ENCODE data around the gene ITGBL1. TPM values are rescaled to one million over a fixed set of nuclear protein-coding genes. Genes with fewer than 3 reads are reported as not detected.

Gene ITGBL1
- total and polyA plus RNA-seq, 5 donors from 2014 or later, result not detected

DNA sequence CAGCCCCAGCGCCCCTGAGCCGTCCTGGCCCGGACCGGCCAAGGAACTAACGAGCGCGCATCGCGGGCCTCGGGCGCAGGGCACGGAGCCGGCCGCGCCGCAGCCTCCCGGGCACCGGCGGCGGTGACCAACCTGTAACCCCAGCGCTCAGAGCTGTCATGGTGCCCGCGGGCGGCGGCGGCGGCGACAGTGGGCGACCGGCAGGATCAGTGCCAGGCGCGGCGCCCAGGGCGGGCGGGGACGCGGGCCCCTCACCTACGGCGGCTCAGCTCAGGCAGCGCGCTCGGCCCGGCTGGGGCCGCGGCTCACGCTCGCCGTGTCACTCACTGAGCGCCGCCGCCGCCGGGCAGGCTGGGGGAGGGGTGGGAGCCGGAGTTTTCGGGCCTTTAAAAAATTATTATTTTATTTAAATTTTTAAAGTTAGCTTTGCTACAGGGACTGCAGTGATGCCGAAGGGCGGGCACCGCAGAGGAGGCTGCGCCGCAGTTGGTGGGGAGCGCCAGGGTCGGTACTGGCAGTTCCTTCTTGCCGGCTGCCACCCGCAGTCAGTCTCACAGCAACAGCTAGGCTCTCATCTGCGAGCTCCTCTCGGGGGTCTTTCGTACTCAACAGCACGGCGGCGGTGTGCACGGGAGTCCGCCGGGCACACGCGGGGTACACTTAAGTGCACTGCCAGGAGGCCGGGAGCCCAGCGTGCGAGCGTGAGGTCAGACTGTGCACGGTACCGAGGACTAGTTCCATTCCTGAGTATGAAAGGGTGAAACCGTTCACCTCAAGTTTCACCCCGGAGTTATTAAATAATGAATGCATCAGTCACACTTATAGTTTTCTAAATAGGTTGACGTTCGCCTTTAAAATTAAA, 36.1 kb upstream of the ITGBL1 start, which contains the start of gene NALCN:
NALCN (minus strand) TSS at position 328 of the 862 bp plus-strand sequence. CDS start 17,382 bp downstream, outside the sequence.
- ATAC-seq (ENCODE audit: low read depth in 2 of 2) (no peak), DNase-seq (no peak)
- Mint-ChIP-seq H3K27ac (no peak within 1 kb of the TSS), H3K4me1 (peaks cover 0 to 3% (median 0%) of the 10 kb centered on the region in 4 donors), H3K9me3 (peaks cover 0 to 3% (median 0%) of the 10 kb centered on the region in 7 donors), H3K4me3 (peak within 1 kb of the TSS in 2 of 4 donors; percentile 2 to 36), H3K36me3 (no peaks in the 10 kb centered on the region), H3K27me3 (peaks cover 37% of the 10 kb centered on the region)
- H3K4me3 ChIP-seq (ENCODE audit: low read depth, low read length), result no peak within 1 kb of the TSS
- H3K36me3 ChIP-seq (ENCODE audit: control insufficient read depth, insufficient read depth, low read length), result no peaks in the 10 kb centered on the region
- H3K27me3 ChIP-seq (ENCODE audit: control insufficient read depth, insufficient read depth, low read length), result peaks cover 11% of the 10 kb centered on the region
- H3K4me1 ChIP-seq (ENCODE audit: control insufficient read depth, insufficient read depth, low read length, poor library complexity, severe bottlenecking), result no peaks in the 10 kb centered on the region
- H3K27ac ChIP-seq (ENCODE audit: insufficient read depth, low read length, poor library complexity, severe bottlenecking), result no peak within 1 kb of the TSS
- no peaks in the 10 kb centered on the region for H3K9me3 ChIP-seq (ENCODE audit: control insufficient read depth in 2 of 2, low read length in 2 of 2)

DNA sequence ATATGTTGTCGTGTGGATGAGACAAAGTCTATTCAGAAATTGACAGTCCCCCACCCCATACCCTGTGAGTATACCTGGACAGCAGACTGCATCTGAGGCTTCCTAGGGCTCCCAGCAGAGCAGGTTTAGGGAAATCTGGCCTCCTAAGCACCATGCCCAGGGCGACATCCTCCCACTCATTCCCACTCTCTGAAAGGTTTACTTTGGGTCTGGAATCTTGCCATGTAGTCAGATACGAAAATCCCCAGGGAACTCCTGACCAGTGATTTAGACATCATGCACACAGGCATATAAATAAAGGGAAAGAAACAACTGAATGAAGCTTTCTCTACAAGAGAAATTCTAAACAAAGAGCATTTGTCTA, 35.5 kb upstream of the ITGBL1 start:
- ATAC-seq (ENCODE audit: low read depth in 2 of 2) (no peak), DNase-seq (no peak)
- Histone ChIP-seq H3K4me3 (ENCODE audit: low read depth, low read length) (no peak overlapping the region), H3K4me1 (ENCODE audit: control insufficient read depth, insufficient read depth, low read length, poor library complexity, severe bottlenecking) (no peaks in the 10 kb centered on the region), H3K9me3 (ENCODE audit: control insufficient read depth in 2 of 2, low read length in 2 of 2) (no peaks in the 10 kb centered on the region), H3K27ac (ENCODE audit: insufficient read depth, low read length, poor library complexity, severe bottlenecking) (no peak overlapping the region), H3K27me3 (ENCODE audit: control insufficient read depth, insufficient read depth, low read length) (peaks cover 11% of the 10 kb centered on the region), H3K36me3 (ENCODE audit: control insufficient read depth, insufficient read depth, low read length) (no peaks in the 10 kb centered on the region)
- no peak overlapping the region for H3K4me3 Mint-ChIP-seq
- H3K27me3 Mint-ChIP-seq, result peaks cover 37% of the 10 kb centered on the region
- H3K36me3 Mint-ChIP-seq, result no peaks in the 10 kb centered on the region
- H3K27ac Mint-ChIP-seq, result no peak overlapping the region
- peaks cover 0 to 3% (median 0%) of the 10 kb centered on the region in 4 donors for H3K4me1 Mint-ChIP-seq
- peaks cover 0 to 3% (median 0%) of the 10 kb centered on the region in 7 donors for H3K9me3 Mint-ChIP-seq

GRCh38 chr13:101417501-101417900, 35.0 kb upstream of the ITGBL1 start:
- DNase-seq (no peak), ATAC-seq (ENCODE audit: low read depth in 2 of 2) (no peak)
- no peaks in the 10 kb centered on the region for H3K4me1 ChIP-seq (ENCODE audit: control insufficient read depth, insufficient read depth, low read length, poor library complexity, severe bottlenecking)
- H3K9me3 Mint-ChIP-seq, result peaks cover 0 to 3% (median 0%) of the 10 kb centered on the region in 7 donors
- peaks cover 33% of the 10 kb centered on the region for H3K27me3 Mint-ChIP-seq
- H3K4me1 Mint-ChIP-seq, result peaks cover 0 to 3% (median 0%) of the 10 kb centered on the region in 4 donors
- H3K36me3 Mint-ChIP-seq, result no peaks in the 10 kb centered on the region
- no peaks in the 10 kb centered on the region for H3K36me3 ChIP-seq (ENCODE audit: control insufficient read depth, insufficient read depth, low read length)
- H3K4me3 Mint-ChIP-seq, result no peak overlapping the region
- no peak overlapping the region for H3K27ac Mint-ChIP-seq
- peaks cover 11% of the 10 kb centered on the region for H3K27me3 ChIP-seq (ENCODE audit: control insufficient read depth, insufficient read depth, low read length)
- H3K4me3 ChIP-seq (ENCODE audit: low read depth, low read length), result no peak overlapping the region
- no peaks in the 10 kb centered on the region for H3K9me3 ChIP-seq (ENCODE audit: control insufficient read depth in 2 of 2, low read length in 2 of 2)
- H3K27ac ChIP-seq (ENCODE audit: insufficient read depth, low read length, poor library complexity, severe bottlenecking), result no peak overlapping the region

- H3K4me1 ChIP-seq (ENCODE audit: control insufficient read depth, insufficient read depth, low read length, poor library complexity, severe bottlenecking), result no peaks in the 10 kb centered on the region
- H3K36me3 Mint-ChIP-seq, result no peaks in the 10 kb centered on the region
- H3K27ac ChIP-seq (ENCODE audit: insufficient read depth, low read length, poor library complexity, severe bottlenecking), result no peak overlapping the region
- H3K36me3 ChIP-seq (ENCODE audit: control insufficient read depth, insufficient read depth, low read length), result no peaks in the 10 kb centered on the region
- no peak overlapping the region for H3K27ac Mint-ChIP-seq
- no peaks in the 10 kb centered on the region for H3K4me1 Mint-ChIP-seq
- no peak for DNase-seq
- H3K27me3 Mint-ChIP-seq, result peaks cover 5% of the 10 kb centered on the region
- no peak for ATAC-seq (ENCODE audit: low read depth in 2 of 2)
- H3K9me3 Mint-ChIP-seq, result no peaks in the 10 kb centered on the region
- no peaks in the 10 kb centered on the region for H3K9me3 ChIP-seq (ENCODE audit: control insufficient read depth in 2 of 2, low read length in 2 of 2)
- H3K4me3 Mint-ChIP-seq, result no peak overlapping the region
- no peaks in the 10 kb centered on the region for H3K27me3 ChIP-seq (ENCODE audit: control insufficient read depth, insufficient read depth, low read length)
- no peak overlapping the region for H3K4me3 ChIP-seq (ENCODE audit: low read depth, low read length)
Measured at GRCh38 chr13:101423872-101424271, 28.6 kb upstream of the ITGBL1 start.

DNA sequence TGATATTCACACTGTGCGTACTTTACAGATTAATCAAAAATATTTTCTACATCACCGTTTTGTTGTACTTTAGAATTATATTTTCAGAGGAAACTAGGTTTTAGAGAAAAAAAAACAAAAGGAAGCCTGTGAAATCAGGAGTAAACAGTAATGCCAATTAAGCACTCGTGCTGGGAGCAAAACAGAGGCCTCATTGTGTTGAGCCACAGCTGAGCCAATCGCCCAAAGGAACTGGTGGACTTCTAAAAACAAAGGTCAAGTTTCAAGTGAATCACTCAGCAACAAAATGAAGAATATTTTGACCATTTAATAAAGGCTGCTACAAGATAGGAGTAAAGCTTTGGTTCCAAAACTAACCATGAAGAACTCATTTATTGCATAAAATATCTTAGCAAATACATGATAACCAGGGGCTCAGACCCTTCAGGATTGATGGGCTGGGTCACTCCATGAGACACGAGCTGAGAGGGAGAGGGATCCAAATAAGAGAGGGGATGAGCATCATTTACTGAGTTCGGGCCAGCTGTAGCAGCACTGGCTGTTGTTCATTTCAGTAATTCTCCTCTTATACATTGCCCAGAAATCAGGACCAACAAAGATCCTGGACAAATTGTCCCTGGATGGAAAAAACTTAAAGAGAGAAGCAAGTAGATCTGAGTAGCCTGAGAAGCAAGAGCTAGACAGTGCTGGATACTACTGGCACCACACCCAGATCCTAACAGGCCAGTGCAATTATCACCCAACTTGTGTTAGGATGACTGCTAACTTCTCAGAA, 27.9 kb upstream of the ITGBL1 start:
- H3K27me3 Mint-ChIP-seq, result no peaks in the 10 kb centered on the region
- no peak for DNase-seq

GRCh38 chr13:101425156-101425471, 27.4 kb upstream of the ITGBL1 start:
- no peak for ATAC-seq (ENCODE audit: low read depth in 2 of 2)
- H3K9me3 Mint-ChIP-seq, result no peaks in the 10 kb centered on the region
- DNase-seq, result no peak
- Histone ChIP-seq H3K4me3 (ENCODE audit: low read depth, low read length) (no peak overlapping the region), H3K9me3 (ENCODE audit: control insufficient read depth in 2 of 2, low read length in 2 of 2) (no peaks in the 10 kb centered on the region), H3K4me1 (ENCODE audit: control insufficient read depth, insufficient read depth, low read length, poor library complexity, severe bottlenecking) (no peaks in the 10 kb centered on the region), H3K36me3 (ENCODE audit: control insufficient read depth, insufficient read depth, low read length) (no peaks in the 10 kb centered on the region), H3K27me3 (ENCODE audit: control insufficient read depth, insufficient read depth, low read length) (no peaks in the 10 kb centered on the region), H3K27ac (ENCODE audit: insufficient read depth, low read length, poor library complexity, severe bottlenecking) (no peak overlapping the region)
- H3K27ac Mint-ChIP-seq, result no peak overlapping the region
- H3K4me3 Mint-ChIP-seq, result no peak overlapping the region
- H3K27me3 Mint-ChIP-seq, result no peaks in the 10 kb centered on the region
- no peaks in the 10 kb centered on the region for H3K36me3 Mint-ChIP-seq
- no peaks in the 10 kb centered on the region for H3K4me1 Mint-ChIP-seq

More for the DNA sequence above, 27.9 kb upstream of the ITGBL1 start:
- H3K4me1 ChIP-seq (ENCODE audit: control insufficient read depth, insufficient read depth, low read length, poor library complexity, severe bottlenecking), result no peaks in the 10 kb centered on the region
- no peaks in the 10 kb centered on the region for H3K36me3 ChIP-seq (ENCODE audit: control insufficient read depth, insufficient read depth, low read length)
- H3K27ac Mint-ChIP-seq, result no peak overlapping the region
- no peak for ATAC-seq (ENCODE audit: low read depth in 2 of 2)
- H3K27ac ChIP-seq (ENCODE audit: insufficient read depth, low read length, poor library complexity, severe bottlenecking), result no peak overlapping the region
- no peaks in the 10 kb centered on the region for H3K9me3 Mint-ChIP-seq
- no peaks in the 10 kb centered on the region for H3K9me3 ChIP-seq (ENCODE audit: control insufficient read depth in 2 of 2, low read length in 2 of 2)
- no peaks in the 10 kb centered on the region for H3K4me1 Mint-ChIP-seq
- H3K36me3 Mint-ChIP-seq, result no peaks in the 10 kb centered on the region
- H3K4me3 Mint-ChIP-seq, result no peak overlapping the region
- no peak overlapping the region for H3K4me3 ChIP-seq (ENCODE audit: low read depth, low read length)
- no peaks in the 10 kb centered on the region for H3K27me3 ChIP-seq (ENCODE audit: control insufficient read depth, insufficient read depth, low read length)

- DNase-seq (no peak), ATAC-seq (ENCODE audit: low read depth in 2 of 2) (no peak)
- no peaks in the 10 kb centered on the region for H3K4me1 ChIP-seq (ENCODE audit: control insufficient read depth, insufficient read depth, low read length, poor library complexity, severe bottlenecking)
- Mint-ChIP-seq H3K4me1 (no peaks in the 10 kb centered on the region), H3K36me3 (no peaks in the 10 kb centered on the region), H3K27ac (no peak overlapping the region), H3K9me3 (no peaks in the 10 kb centered on the region), H3K4me3 (no peak overlapping the region), H3K27me3 (no peaks in the 10 kb centered on the region)
- no peak overlapping the region for H3K27ac ChIP-seq (ENCODE audit: insufficient read depth, low read length, poor library complexity, severe bottlenecking)
- H3K27me3 ChIP-seq (ENCODE audit: control insufficient read depth, insufficient read depth, low read length), result no peaks in the 10 kb centered on the region
- no peaks in the 10 kb centered on the region for H3K9me3 ChIP-seq (ENCODE audit: control insufficient read depth in 2 of 2, low read length in 2 of 2)
- H3K4me3 ChIP-seq (ENCODE audit: low read depth, low read length), result no peak overlapping the region
- H3K36me3 ChIP-seq (ENCODE audit: control insufficient read depth, insufficient read depth, low read length), result no peaks in the 10 kb centered on the region
Measured at GRCh38 chr13:101425623-101426022, 26.9 kb upstream of the ITGBL1 start.

Data from CD4-positive, CD25-positive, alpha-beta regulatory T cell (primary cell).